HG03460 (cell line): ENCODE measurements around the gene INS.

Experiments used
- ATAC-seq: cut with Tn5 transposase; IDR thresholded peaks from one replicate; pipeline ENCODE4 v1.9.1; 2021; ENCODE audit not compliant: unreplicated experiment

Gene INS

GRCh38 chr11:2147391-2147790 lies 13.6 kb downstream of the INS start:
- no peak for ATAC-seq

DNA sequence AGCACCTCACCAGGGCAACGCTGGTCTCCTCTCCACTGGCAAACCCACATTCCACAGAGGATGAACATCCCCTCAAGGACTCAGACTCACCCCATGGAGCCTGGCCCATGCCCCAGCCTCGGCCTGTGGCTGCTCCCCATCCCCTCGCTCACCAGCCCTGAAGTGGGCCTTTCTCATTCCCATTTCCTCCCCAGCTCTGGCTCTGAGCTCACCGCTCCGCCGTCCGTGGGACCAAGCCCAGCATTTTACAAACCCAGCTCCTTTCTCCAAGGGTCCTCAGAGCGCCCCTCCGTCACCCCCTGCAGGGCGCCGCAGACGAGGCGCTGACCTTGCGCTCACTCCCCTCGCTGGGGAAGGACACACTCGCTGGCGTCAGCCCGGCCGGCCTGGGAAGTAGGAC lies 15.0 kb downstream of the INS start:
- no peak for ATAC-seq

DNA sequence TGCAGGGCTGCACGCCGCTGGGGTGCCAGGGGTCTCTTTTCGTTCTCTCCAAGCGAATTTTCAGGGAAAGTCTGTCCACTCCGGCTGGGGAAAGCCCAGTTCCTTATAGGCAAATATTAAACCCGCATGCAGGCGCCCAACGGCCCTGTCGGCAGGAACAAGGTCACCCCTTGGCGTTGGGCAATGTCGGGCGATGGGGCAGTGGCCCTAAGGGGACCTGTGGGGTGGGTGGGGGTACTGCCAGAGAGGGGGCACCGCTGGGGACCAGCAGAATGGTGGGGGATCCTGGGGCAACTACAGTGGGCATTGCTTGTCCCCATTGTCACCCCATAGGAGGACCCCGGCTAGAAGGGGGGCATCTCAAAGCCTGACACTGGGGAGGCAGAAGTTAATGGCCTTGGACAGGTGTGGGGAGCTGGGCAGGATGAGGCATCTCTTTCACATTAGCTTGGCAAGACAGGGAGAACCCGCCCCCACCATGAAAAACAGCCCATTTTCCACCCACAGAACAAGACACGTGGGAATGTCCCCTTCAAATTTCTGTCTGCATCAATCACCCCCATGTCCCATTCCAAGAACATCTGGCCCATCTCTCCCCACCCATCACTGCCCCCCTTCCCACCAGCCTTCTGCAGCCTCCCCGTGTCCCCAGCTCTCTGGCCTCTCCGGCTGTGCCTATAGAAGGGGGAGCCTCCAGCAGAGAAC lies 16.3 kb downstream of the INS start:
- ATAC-seq, result no peak

GRCh38 chr11:2143799-2144543 lies 17.0 kb downstream of the INS start:
- ATAC-seq, result no peak

DNA sequence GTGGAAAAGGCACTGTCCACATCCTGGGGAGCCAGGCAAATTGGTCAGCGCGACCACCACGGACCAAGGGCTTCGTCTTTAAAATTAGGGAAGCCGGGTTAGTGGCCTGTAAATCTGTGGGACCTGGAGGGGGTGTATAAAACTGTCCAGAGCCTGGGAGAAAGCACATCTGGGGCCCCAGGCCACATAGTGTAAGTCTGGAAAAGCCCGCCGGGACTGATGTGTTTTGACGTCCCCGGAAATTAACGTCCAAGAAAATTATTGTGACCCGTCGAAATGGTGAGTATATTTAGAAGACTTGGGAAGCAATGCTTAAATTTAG lies 17.6 kb downstream of the INS start:
- no peak for ATAC-seq

DNA sequence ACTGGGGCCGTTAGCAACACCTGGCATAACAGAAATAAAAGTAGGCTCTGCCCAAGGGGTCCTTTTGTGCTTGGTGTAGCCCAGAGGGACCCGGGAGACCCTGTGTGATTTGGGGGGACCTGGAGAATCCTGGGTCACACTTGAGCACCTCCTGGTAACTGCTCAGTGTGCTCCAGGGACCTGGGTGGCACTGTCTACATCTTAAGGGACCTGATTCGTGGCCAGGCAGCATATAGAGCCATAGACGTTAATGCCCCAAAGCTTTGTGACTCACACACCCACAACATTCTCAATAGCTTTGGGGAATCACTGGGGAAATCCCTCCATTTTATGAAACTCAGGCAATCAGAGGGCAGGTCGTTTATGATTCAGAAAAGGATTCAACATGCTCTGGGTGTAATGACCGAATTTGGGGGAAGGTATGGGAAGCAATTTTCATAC lies 18.2 kb downstream of the INS start:
- no peak for ATAC-seq

DNA sequence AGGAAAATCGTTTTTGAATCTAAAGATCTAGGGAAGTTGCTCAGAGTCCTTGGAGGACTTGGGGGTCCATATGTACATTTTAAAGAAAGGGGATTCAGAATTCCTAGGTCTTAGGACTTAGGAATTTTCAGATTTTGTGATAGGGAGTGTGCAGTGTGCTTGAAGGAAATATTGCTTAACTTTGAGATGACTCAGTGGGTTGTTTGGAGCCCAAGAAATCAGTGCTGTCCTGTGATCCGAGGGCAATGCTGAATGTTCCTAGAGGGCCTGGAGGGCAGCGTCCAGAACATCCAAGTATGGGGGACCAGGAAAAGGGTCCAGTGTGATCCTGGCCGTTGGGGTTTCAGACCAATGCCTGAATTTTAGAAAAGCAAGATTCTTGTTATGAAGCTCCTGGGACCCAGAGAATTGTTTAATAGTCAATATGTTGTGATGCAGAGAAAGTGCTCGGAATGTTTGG lies 18.7 kb downstream of the INS start:
- no peak for ATAC-seq

GRCh38 chr11:2140411-2141400 lies 20.3 kb downstream of the INS start:
- no peak for ATAC-seq

- no peak for ATAC-seq
Measured at GRCh38 chr11:2139621-2140337, 21.2 kb downstream of the INS start.

- no peak for ATAC-seq
Measured at GRCh38 chr11:2139123-2139521, 21.9 kb downstream of the INS start, which contains the start of gene IGF2. IGF2 (minus strand) TSS chr11:2139389; CDS start chr11:2135523, 3,866 bp downstream.

DNA sequence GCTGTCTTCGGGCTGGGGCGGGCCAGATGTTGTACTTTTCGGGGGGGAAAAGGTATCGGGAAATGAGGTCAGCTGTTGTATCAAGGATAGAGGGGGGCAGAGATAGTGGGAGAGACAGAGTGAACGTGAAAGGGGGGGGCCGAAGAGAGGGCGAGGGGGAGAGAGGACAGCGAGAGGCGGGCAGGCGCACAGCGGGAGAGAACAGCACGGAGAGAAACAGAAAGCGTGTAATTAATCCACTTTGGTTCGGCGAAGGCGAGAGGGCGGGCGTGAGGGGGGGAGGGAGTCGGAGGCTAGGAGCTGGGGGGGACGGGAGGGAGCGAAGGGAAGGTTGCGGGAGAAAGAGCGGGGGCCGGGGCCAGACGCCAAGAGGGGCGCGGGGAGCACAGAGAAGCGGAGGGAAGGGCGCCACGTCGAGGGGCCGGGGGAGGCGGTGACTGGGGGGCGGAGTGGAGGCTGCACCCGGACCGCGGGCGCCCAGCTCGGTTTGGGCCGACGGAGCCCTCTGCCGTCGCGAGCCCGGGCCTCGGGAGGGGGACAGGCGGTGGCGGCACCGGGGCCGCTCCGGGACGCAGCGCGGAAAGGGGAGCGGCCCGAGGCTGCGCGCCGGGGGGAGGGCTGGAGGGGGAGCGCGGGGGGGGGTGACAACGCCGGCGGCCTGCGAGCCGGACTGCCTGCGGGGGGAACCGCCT lies 22.4 kb downstream of the INS start:
- ATAC-seq, result no peak

DNA sequence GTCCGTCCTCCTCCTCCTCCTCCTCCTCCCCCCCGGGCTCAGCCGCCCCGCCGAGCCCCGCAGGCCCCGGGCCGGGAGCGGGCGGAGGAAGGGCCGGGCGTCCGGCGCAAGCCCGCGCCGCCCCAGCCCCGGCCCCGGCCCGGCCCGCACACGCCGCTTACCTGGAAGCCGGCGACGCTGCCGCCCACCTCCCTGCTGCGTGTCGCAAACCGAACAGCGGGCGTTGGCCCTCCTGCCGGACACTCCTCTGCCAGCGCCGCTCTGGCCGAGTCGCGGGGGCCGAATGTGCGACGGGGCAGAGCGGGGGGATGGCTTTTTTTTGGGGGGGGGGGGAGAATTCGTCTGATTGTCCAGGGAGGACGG lies 23.0 kb downstream of the INS start:
- no peak for ATAC-seq

DNA sequence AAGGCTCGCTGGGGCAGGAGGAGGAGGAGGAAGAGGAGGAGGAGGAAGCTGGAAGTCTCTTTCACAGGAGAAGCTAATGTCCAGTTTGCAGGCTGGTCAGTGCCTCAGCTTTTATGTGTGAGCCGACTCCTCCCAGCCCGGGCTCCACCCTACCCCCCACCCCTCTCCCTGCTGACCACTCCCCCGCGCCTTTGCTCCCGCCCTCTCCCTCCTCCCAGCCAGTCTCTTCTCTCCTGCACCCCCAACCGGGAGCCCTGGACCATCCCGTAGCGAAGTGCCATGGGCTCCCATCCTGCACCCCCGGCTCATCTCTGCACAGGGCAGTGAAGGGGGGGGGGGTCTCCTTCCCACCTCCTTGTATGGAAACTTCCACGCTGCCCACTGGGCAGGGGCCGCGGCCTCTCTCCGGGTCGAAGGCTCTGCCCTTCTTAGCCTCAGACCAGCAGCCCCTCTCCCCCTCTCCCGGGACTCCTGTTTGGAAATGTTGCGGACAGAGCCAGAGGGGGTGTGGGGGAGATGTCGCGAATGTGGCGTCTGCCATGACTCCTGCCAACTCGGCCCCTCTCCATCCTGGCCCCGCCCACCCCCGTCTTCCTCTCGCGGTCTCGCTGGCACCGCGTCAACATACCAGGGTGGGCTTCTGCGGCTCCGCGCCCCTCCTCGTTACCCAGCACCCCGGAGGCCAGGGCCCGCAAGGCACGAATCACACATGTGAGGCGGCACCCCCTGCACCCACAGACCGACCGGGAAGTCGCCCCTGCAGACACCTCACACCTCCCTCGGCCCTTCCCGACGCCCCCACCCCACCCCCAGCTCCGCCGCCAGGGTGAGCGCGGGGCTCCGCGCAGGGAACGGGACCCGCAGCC lies 23.6 kb downstream of the INS start:
- no peak for ATAC-seq

DNA sequence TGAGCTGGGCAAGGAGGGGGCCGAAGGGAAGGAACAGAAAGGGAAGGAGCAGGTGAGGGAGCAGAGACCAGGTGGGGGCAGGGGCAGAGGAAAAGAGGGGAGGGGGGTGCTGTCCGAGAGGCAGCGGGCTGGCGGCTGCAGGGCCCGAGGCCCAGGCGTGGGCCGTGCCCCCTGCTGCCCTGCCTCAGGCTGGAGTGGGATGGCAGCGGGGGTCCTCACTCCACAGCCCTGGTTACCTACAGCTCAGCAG lies 24.1 kb downstream of the INS start:
- ATAC-seq, result no peak

GRCh38 chr11:2136209-2136951 lies 24.6 kb downstream of the INS start:
- ATAC-seq, result no peak

DNA sequence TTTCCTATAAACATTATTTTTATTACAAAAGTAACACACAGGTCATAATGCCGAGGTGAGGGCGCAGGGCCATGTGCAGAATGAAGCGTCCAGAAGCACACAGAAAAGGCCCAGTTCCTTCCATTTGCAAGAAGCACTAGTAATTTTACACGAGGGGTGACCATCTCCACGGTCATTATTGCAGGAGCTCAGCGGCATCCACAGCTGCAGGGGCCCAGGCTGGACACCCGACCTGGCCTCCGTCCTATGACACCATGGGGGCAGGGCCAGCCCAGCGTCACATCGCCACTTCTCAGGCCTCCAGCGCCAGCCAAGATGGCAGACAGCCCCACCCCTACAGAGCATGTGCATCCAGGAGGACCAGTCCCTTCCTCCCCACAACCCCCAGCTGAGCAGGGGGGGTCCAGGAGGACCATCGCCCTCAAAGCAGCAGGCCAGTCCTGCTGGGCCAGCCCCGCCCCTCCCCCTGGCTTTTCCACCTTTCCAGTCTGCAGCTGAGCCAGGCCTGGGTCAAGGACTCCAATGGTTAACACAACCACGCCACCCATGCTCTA lies 25.3 kb downstream of the INS start:
- ATAC-seq, result no peak

- no peak for ATAC-seq
Measured at GRCh38 chr11:2135018-2135569, 25.9 kb downstream of the INS start.
